ENCODE data around the gene OR56A3.
A peak's percentile ranks its signal among the peaks of the same experiment; 100 is the strongest.

Gene OR56A3

DNA sequence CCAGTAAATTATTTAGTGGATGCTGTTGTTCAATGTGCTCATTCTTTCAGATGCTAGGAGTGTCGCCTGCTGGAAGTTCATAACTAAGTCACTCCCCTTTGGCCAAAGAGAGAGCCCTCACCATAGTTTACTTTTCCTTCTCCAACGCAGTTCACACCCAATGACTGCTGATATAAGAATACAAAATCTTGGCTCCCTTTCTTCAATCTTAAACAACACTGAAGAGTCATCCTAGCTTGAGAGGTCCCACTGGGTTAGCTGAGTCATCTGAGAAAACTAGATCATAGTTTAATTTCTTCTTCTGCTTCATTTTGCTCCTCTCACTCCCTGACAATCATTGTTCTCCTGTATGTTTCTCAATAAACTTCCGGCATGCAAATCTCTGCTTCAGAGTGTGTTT lies 50.1 kb downstream of the OR56A3 start:
- in situ Hi-C loops (cut with HindIII; ENCODE audit: low sequenced_read_pairs) = no loop called here
- no peak for DNase-seq (ENCODE audit: low read depth)
- no peak overlapping the region for H3K4me3 ChIP-seq (ENCODE audit: low read depth, low read length)
- TF ChIP-seq, protein P1, sequence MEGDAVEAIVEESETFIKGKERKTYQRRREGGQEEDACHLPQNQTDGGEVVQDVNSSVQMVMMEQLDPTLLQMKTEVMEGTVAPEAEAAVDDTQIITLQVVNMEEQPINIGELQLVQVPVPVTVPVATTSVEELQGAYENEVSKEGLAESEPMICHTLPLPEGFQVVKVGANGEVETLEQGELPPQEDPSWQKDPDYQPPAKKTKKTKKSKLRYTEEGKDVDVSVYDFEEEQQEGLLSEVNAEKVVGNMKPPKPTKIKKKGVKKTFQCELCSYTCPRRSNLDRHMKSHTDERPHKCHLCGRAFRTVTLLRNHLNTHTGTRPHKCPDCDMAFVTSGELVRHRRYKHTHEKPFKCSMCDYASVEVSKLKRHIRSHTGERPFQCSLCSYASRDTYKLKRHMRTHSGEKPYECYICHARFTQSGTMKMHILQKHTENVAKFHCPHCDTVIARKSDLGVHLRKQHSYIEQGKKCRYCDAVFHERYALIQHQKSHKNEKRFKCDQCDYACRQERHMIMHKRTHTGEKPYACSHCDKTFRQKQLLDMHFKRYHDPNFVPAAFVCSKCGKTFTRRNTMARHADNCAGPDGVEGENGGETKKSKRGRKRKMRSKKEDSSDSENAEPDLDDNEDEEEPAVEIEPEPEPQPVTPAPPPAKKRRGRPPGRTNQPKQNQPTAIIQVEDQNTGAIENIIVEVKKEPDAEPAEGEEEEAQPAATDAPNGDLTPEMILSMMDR (IDR thresholded peaks at IDR 0.05; ENCODE audit: low read depth, low read length, missing control alignments) = no peak

DNA sequence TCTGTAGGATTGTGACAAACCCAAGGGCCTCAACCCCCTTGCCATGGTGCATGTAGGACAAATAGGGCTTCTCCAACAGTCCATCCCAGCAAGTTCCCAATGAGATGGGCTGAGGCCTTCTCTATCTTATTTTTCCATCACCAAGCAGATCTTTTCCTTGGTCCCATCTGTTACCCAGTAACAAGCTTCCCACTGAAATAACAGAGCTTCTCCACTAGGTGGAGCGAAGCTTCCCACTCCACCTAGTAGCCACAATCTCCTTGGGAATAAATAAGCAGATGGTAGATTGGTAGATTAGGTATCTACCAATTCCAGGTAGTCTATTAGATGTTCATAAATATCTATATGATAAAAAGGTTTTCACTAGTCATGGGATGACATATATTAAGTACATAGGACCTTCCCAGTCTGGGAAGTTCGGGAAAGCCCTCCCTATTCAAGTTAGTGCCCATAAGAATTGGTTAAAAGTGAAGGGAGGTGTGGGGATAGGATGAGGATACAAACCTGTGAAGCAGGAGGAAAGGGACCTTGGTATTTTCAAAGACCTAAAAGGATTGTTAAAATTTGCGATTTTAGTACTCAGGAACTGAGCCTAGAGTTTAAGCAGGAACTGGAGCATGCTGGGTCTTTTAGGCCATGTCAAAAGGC lies 50.7 kb downstream of the OR56A3 start:
- no peak for DNase-seq (ENCODE audit: low read depth)
- no peak overlapping the region for H3K4me3 ChIP-seq (ENCODE audit: low read depth, low read length)
- TF ChIP-seq, protein P1 (IDR thresholded peaks at IDR 0.05; ENCODE audit: low read depth, low read length, missing control alignments) = peak; percentile 36
- in situ Hi-C loops (cut with HindIII; ENCODE audit: low sequenced_read_pairs) = no loop called here

DNA sequence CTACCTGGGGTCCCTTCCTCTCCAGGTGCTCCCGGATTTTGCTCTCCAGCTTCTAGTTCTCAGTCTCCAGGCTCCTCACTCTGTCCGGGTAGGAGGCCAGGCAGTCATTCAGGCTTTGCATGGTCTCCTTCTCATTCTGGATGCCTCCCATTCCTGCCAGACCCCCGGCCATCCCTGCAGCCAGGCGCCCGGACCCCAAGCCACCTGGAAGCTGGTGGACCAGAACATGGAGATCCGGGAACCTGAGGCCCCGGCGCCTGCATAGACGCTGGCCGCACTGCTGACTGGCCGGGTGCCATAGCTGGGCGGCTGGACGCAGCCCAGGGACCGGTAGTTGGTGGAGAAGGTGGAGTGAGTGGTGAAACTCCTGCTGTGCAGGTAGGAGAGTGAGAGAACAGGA lies 52.7 kb downstream of the OR56A3 start:
- H3K4me3 ChIP-seq (ENCODE audit: low read depth, low read length) = no peak overlapping the region
- no peak for DNase-seq (ENCODE audit: low read depth)
- TF ChIP-seq, protein P1 (IDR thresholded peaks at IDR 0.05; ENCODE audit: low read depth, low read length, missing control alignments) = no peak
- in situ Hi-C loops (cut with HindIII; ENCODE audit: low sequenced_read_pairs) = no loop called here

Data from astrocyte of the cerebellum (primary cell).